Measurements from ENCODE around the gene GDI2. TPM values are rescaled to one million over a fixed set of nuclear protein-coding genes. Genes with fewer than 3 reads are reported as not detected.

The GDI2 gene
- total RNA-seq, 1 experiment from 2014 or later = 144 TPM

GRCh38 chr10:5814110-5815107, 1.2 kb upstream of the GDI2 start:
- peak overlapping the region; percentile 91 to 99 for H3K4me3 ChIP-seq (replicated peaks in 1 of 2; ENCODE audit: low read depth in 1 of 2, low read length in 2 of 2)
- intact Hi-C loops (cut with micrococcal nuclease) = loop anchor here (5.0 kb wide), 1 partner anchor 38 kb away; no protein-coding TSS in a partner anchor
- no peaks in the 10 kb centered on the region for H3K9me2 ChIP-seq (ENCODE audit: insufficient read depth)
- BruUV-seq (replicated peaks) = TSS peak; percentile 87
- H3K9ac ChIP-seq (ENCODE audit: low read length) = peak overlapping the region; percentile 100
- no peaks in the 10 kb centered on the region for H3K27me3 ChIP-seq (ENCODE audit: insufficient read depth, low read length)
- peaks cover 17% of the 10 kb centered on the region; the same call in 1 of the 2 replicates for H4K20me1 ChIP-seq (ENCODE audit: insufficient read depth)
- H3K79me2 ChIP-seq (ENCODE audit: insufficient read depth, low read length) = peaks cover 45% of the 10 kb centered on the region
- H2AFZ ChIP-seq (ENCODE audit: low read depth, low read length, poor library complexity, severe bottlenecking) = no peak overlapping the region
- H3K36me3 ChIP-seq (ENCODE audit: control insufficient read depth in 1 of 2, insufficient read depth in 2 of 2, low read length in 2 of 2) = no peaks in the 10 kb centered on the region
- TF ChIP-seq POLR2A (IDR thresholded peaks at IDR 0.05; ENCODE audit: borderline replicate concordance, extremely low read depth, insufficient read depth, insufficient read length) = no peak
- no peak for TF ChIP-seq JUND (IDR thresholded peaks at IDR 0.05)
- no peak for TF ChIP-seq ZFX (IDR thresholded peaks at IDR 0.05)
- 0 out of 2 replicates have a peak, but pooled peaks have one; percentile 1 for TF ChIP-seq CBX3 (IDR thresholded peaks at IDR 0.05; ENCODE audit: low read depth)
- CTCF ChIA-PET = interaction anchor here (1.1 kb wide), 1 partner anchor 76 kb away, joined by 3 read pairs; the partner anchor contains the start of gene FBH1
- peak overlapping the region; percentile 96 for H3K4me2 ChIP-seq (ENCODE audit: low read length)
- no peaks in the 10 kb centered on the region for H3K9me3 ChIP-seq (ENCODE audit: control insufficient read depth in 1 of 2, insufficient read depth in 1 of 2, low read depth in 1 of 2, low read length in 2 of 2)
- peak overlapping the region; percentile 85 for H3K27ac ChIP-seq (ENCODE audit: low read depth, low read length)
- peaks cover 11 to 27% of the 10 kb centered on the region in 2 experiments; a peak in 3 of 4 replicates for H3K4me1 ChIP-seq (ENCODE audit: control insufficient read depth in 1 of 2, insufficient read depth in 2 of 2, low read length in 2 of 2)
- RAD21 ChIA-PET (ENCODE audit: low non-redundant PET in 1 of 2, low total read pairs in 2 of 2, uncharacterized antibody in 2 of 2, unreplicated experiment in 2 of 2) = no interaction called here
- ATAC-seq (no peak), DNase-seq (ENCODE audit: low read depth, low spot score) (peak; percentile 19)
- POLR2A ChIA-PET = interaction anchor here (0.9 to 2.0 kb wide), 4 partner anchors 16 to 76 kb away, joined by 3 to 5 read pairs (median 4); partner anchors contain the start of genes ANKRD16 and FBH1

GRCh38 chr10:5813091-5813340, 218 bp downstream of the GDI2 start:
- Histone ChIP-seq H3K4me2 (ENCODE audit: low read length) (peak overlapping the region; percentile 96), H3K9me2 (ENCODE audit: insufficient read depth) (no peaks in the 10 kb centered on the region), H3K27me3 (ENCODE audit: insufficient read depth, low read length) (no peaks in the 10 kb centered on the region), H3K9ac (ENCODE audit: low read length) (peak overlapping the region; percentile 100), H3K9me3 (ENCODE audit: control insufficient read depth in 1 of 2, insufficient read depth in 1 of 2, low read depth in 1 of 2, low read length in 2 of 2) (no peaks in the 10 kb centered on the region), H2AFZ (ENCODE audit: low read depth, low read length, poor library complexity, severe bottlenecking) (no peak overlapping the region), H3K79me2 (ENCODE audit: insufficient read depth, low read length) (peaks cover 59% of the 10 kb centered on the region), H4K20me1 (ENCODE audit: insufficient read depth) (peaks cover 17% of the 10 kb centered on the region; the same call in 1 of the 2 replicates), H3K36me3 (ENCODE audit: control insufficient read depth in 1 of 2, insufficient read depth in 2 of 2, low read length in 2 of 2) (no peaks in the 10 kb centered on the region), H3K27ac (ENCODE audit: low read depth, low read length) (peak overlapping the region; percentile 85), H3K4me1 (ENCODE audit: control insufficient read depth in 1 of 2, insufficient read depth in 2 of 2, low read length in 2 of 2) (peaks cover 11 to 27% of the 10 kb centered on the region in 2 experiments; a peak in 3 of 4 replicates), H3K4me3 (replicated peaks in 1 of 2; ENCODE audit: low read depth in 1 of 2, low read length in 2 of 2) (peak overlapping the region; percentile 91 to 99)
- POLR2A ChIA-PET = interaction anchor here (0.7 to 2.0 kb wide), 6 partner anchors 11 to 77 kb away, joined by 3 to 5 read pairs (median 4); partner anchors contain the start of genes ANKRD16 and FBH1
- BruUV-seq (replicated peaks) = no TSS peak
- DNase-seq (ENCODE audit: low read depth, low spot score) (no peak), ATAC-seq (peak; percentile 57)
- intact Hi-C loops (cut with micrococcal nuclease) = loop anchor here (1.0 to 5.0 kb wide), 2 partner anchors 39 to 60 kb away; no protein-coding TSS in a partner anchor
- TF ChIP-seq SRF (IDR thresholded peaks at IDR 0.05; ENCODE audit: low read depth) (no peak), POLR2AphosphoS5 (IDR thresholded peaks at IDR 0.05; ENCODE audit: low read depth, low read length) (no peak), EGR1 (IDR thresholded peaks at IDR 0.05; ENCODE audit: low read depth) (no peak), ZFX (IDR thresholded peaks at IDR 0.05) (peak; percentile 3; the same call in 1 of the 2 replicates)
- TF ChIP-seq, protein P1, sequence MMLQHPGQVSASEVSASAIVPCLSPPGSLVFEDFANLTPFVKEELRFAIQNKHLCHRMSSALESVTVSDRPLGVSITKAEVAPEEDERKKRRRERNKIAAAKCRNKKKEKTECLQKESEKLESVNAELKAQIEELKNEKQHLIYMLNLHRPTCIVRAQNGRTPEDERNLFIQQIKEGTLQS (IDR thresholded peaks at IDR 0.05) = no peak
- RAD21 ChIA-PET (ENCODE audit: low non-redundant PET in 1 of 2, low total read pairs in 2 of 2, uncharacterized antibody in 2 of 2, unreplicated experiment in 2 of 2) = interaction anchor here in 1 of 2 experiments (0.7 kb wide), 1 partner anchor 61 kb away, joined by 3 read pairs; no protein-coding TSS in a partner anchor
- CTCF ChIA-PET = no interaction called here
